CD4-positive, alpha-beta T cell (primary cell): ENCODE measurements around the gene USP46. TPM values are rescaled to one million over a fixed set of nuclear protein-coding genes. Genes with fewer than 3 reads are reported as not detected.

Source experiments
- ATAC-seq: fragments of 200-7000 bp; cut with Tn5 transposase; one replicate; pipeline ENCODE4 v1.10.0; 2022; ENCODE audit warnings: mild to moderate bottlenecking; ENCODE audit not compliant: poor library complexity
- CTCF ChIA-PET: fragments of 350-600 bp; sonication (Branson Sonifier 250); formaldehyde crosslinking; loops from one replicate; lab custom pipeline; 2021; ENCODE audit warnings: antibody characterized with exemption, inconsistent platforms; lab: Charles Lee
- POLR2A ChIA-PET: fragments of 350-600 bp; sonication (Branson Sonifier 250); formaldehyde crosslinking; loops from one replicate; lab custom pipeline; 2021; ENCODE audit warnings: antibody characterized with exemption, inconsistent platforms; lab: Charles Lee
- DNase-seq, 14 experiments: peaks; one replicate each; pipeline ENCODE4 v3.0.0-alpha.2; 2013 to 2020; ENCODE audit warnings: mixed read lengths in 2 of 14
- H3K27ac ChIP-seq, 2 donors: one replicate each; pipeline versions ENCODE4 v1.5.1 to v1.7.0; 2013; ENCODE audit warnings: low read length in 2 of 2, low read depth in 1 of 2, mild to moderate bottlenecking in 1 of 2
- H3K27me3 ChIP-seq, 2 experiments: 1 replicate in 1 of 2; 2 replicates in 1 of 2; pipeline versions ENCODE4 v1.6.1 to v1.7.0; 2013; ENCODE audit warnings: low read length in 2 of 2, control low read depth in 1 of 2, mild to moderate bottlenecking in 1 of 2, moderate library complexity in 1 of 2; ENCODE audit not compliant: insufficient read depth in 2 of 2, control insufficient read depth in 1 of 2
- H3K36me3 ChIP-seq: one replicate; pipeline ENCODE4 v1.6.1; 2013; ENCODE audit warnings: low read length, control low read depth; ENCODE audit not compliant: insufficient read depth
- H3K4me1 ChIP-seq: one replicate; pipeline ENCODE4 v1.6.1; 2013; ENCODE audit warnings: low read length, control low read depth; ENCODE audit not compliant: insufficient read depth
- H3K4me3 ChIP-seq: one replicate; pipeline ENCODE4 v1.5.1; 2013; ENCODE audit warnings: mild to moderate bottlenecking, low read length, moderate library complexity
- H3K9me3 ChIP-seq, 2 experiments: 1 replicate in 1 of 2; 2 replicates in 1 of 2; pipeline versions ENCODE4 v1.6.1 to v1.7.0; 2013; ENCODE audit warnings: low read length in 2 of 2, mild to moderate bottlenecking in 2 of 2, control low read depth in 1 of 2, moderate library complexity in 1 of 2; ENCODE audit not compliant: control insufficient read depth in 1 of 2, insufficient read depth in 1 of 2
- H3K27ac Mint-ChIP-seq: one replicate; pipeline ENCODE4 v1.8.0; 2020; ENCODE audit warnings: mixed read lengths
- H3K27me3 Mint-ChIP-seq: one replicate; pipeline ENCODE4 v1.8.0; 2021; ENCODE audit warnings: mixed read lengths
- H3K36me3 Mint-ChIP-seq: one replicate; pipeline ENCODE4 v1.8.0; 2021; ENCODE audit warnings: low read depth, mixed read lengths
- H3K4me1 Mint-ChIP-seq: one replicate; pipeline ENCODE4 v1.8.0; 2021; ENCODE audit warnings: low read depth, mixed read lengths
- H3K4me3 Mint-ChIP-seq: one replicate; pipeline ENCODE4 v1.8.0; 2020; ENCODE audit warnings: mild to moderate bottlenecking, mixed read lengths
- H3K9me3 Mint-ChIP-seq: one replicate; pipeline ENCODE4 v1.8.0; 2020; ENCODE audit warnings: mixed read lengths
- CTCF ChIP-seq: fragments of 200-600 bp; IDR thresholded peaks from one replicate; pipeline ENCODE4 v1.8.0; 2022; ENCODE audit warnings: antibody characterized with exemption, mild to moderate bottlenecking
- intact Hi-C, 2 experiments: fragments of 100-400 bp; cut with DNase I in 1 of 2; cut with micrococcal nuclease in 1 of 2; formaldehyde crosslinking; loops; one replicate each; pipeline versions ENCODE4 v1.15.1 to v1.9.0; 2023 to 2025; cut with DNase I, micrococcal nuclease
- total RNA-seq, 174 experiments: library from RNA in 2 of 174; stranded (reverse) in 2 of 174; gene quantifications; one replicate each; pipeline ENCODE4 v1.2.3 and lab custom pipeline; 2021 to 2026

Gene USP46
- total RNA-seq, 2 experiments from 2014 or later: 6.8 to 10.5 TPM

GRCh38 chr4:52588097-52588496, 71.0 kb downstream of the USP46 start:
- H3K27me3 ChIP-seq: no peaks in the 10 kb centered on the region
- Mint-ChIP-seq H3K4me3 (no peak overlapping the region), H3K27ac (peak overlapping the region; percentile 64), H3K4me1 (peaks cover 31% of the 10 kb centered on the region), H3K36me3 (no peaks in the 10 kb centered on the region), H3K9me3 (no peaks in the 10 kb centered on the region), H3K27me3 (no peaks in the 10 kb centered on the region)
- CTCF ChIA-PET: interaction anchor here (0.6 kb wide), 1 partner anchor 43 kb away, joined by 3 read pairs; no protein-coding TSS in a partner anchor
- no peaks in the 10 kb centered on the region for H3K9me3 ChIP-seq
- DNase-seq (peak in 5 of 14 experiments; percentile 2 to 38 (median 17)), ATAC-seq (no peak)
- H3K4me1 ChIP-seq: peaks cover 14% of the 10 kb centered on the region
- no peak overlapping the region for H3K4me3 ChIP-seq
- TF ChIP-seq CTCF: peak; percentile 11
- H3K27ac ChIP-seq: peak overlapping the region in 1 of 2 donors; percentile 33
- intact Hi-C loops: no loop called here
- POLR2A ChIA-PET: interaction anchor here (0.9 kb wide), 1 partner anchor 319 kb away, joined by 3 read pairs; no protein-coding TSS in a partner anchor
- no peaks in the 10 kb centered on the region for H3K36me3 ChIP-seq

- ATAC-seq (no peak), DNase-seq (no peak)
- peaks cover 14% of the 10 kb centered on the region for H3K4me1 ChIP-seq
- intact Hi-C loops: no loop called here
- Mint-ChIP-seq H3K27me3 (no peaks in the 10 kb centered on the region), H3K36me3 (no peaks in the 10 kb centered on the region), H3K4me1 (peaks cover 31% of the 10 kb centered on the region), H3K4me3 (no peak overlapping the region), H3K27ac (no peak overlapping the region), H3K9me3 (no peaks in the 10 kb centered on the region)
- TF ChIP-seq CTCF: no peak
- H3K9me3 ChIP-seq: no peaks in the 10 kb centered on the region
- H3K27ac ChIP-seq: no peak overlapping the region
- no peaks in the 10 kb centered on the region for H3K36me3 ChIP-seq
- ChIA-PET CTCF (interaction anchor here (0.8 kb wide), 1 partner anchor 40 kb away, joined by 3 read pairs; no protein-coding TSS in a partner anchor), POLR2A (interaction anchor here (1.1 kb wide), 1 partner anchor 136 kb away, joined by 3 read pairs; no protein-coding TSS in a partner anchor)
- H3K27me3 ChIP-seq: no peaks in the 10 kb centered on the region
- no peak overlapping the region for H3K4me3 ChIP-seq
Observed at GRCh38 chr4:52586069-52586468, 73.0 kb downstream of the USP46 start.

- Histone ChIP-seq H3K4me1 (peaks cover 14% of the 10 kb centered on the region), H3K27me3 (no peaks in the 10 kb centered on the region), H3K27ac (no peak overlapping the region), H3K9me3 (no peaks in the 10 kb centered on the region), H3K36me3 (no peaks in the 10 kb centered on the region), H3K4me3 (no peak overlapping the region)
- intact Hi-C loops: no loop called here
- H3K9me3 Mint-ChIP-seq: no peaks in the 10 kb centered on the region
- H3K36me3 Mint-ChIP-seq: no peaks in the 10 kb centered on the region
- no peak for TF ChIP-seq CTCF
- no peak overlapping the region for H3K27ac Mint-ChIP-seq
- H3K27me3 Mint-ChIP-seq: no peaks in the 10 kb centered on the region
- H3K4me3 Mint-ChIP-seq: no peak overlapping the region
- ChIA-PET POLR2A (no interaction called here), CTCF (no interaction called here)
- DNase-seq (no peak), ATAC-seq (no peak)
- peaks cover 29% of the 10 kb centered on the region for H3K4me1 Mint-ChIP-seq
Observed at GRCh38 chr4:52585379-52585778, 73.7 kb downstream of the USP46 start.
